Suprapubic skin (tissue), 4 donors: Measurements from ENCODE around the gene SOHLH1.

Experiments
- EP300 ChIP-seq: sonication (generic); formaldehyde crosslinking; IDR thresholded peaks from one replicate; pipeline ENCODE4 v1.6.1; 2017; ENCODE audit warnings: antibody characterized with exemption
- POLR2A ChIP-seq, 2 donors: fragments of 450-650 bp; IDR thresholded peaks; one replicate each; pipeline ENCODE4 v1.6.1; 2017; ENCODE audit warnings: antibody characterized with exemption in 2 of 2, mild to moderate bottlenecking in 2 of 2, moderate library complexity in 2 of 2
- POLR2AphosphoS5 ChIP-seq, 3 donors: sonication (generic); formaldehyde crosslinking; IDR thresholded peaks; one replicate each; pipeline ENCODE4 v1.6.1; 2017; ENCODE audit warnings: antibody characterized with exemption in 3 of 3
- TF ChIP-seq, protein P1 (sequence below), 2 donors: fragments of 200-600 bp in 1 of 2; fragments of 450-650 bp in 1 of 2; sonication (generic) in 1 of 2; IDR thresholded peaks; one replicate each; pipeline ENCODE4 v1.5.1; 2016 to 2019; ENCODE audit warnings: antibody characterized with exemption in 2 of 2, mild to moderate bottlenecking in 1 of 2, moderate library complexity in 1 of 2

DNA sequence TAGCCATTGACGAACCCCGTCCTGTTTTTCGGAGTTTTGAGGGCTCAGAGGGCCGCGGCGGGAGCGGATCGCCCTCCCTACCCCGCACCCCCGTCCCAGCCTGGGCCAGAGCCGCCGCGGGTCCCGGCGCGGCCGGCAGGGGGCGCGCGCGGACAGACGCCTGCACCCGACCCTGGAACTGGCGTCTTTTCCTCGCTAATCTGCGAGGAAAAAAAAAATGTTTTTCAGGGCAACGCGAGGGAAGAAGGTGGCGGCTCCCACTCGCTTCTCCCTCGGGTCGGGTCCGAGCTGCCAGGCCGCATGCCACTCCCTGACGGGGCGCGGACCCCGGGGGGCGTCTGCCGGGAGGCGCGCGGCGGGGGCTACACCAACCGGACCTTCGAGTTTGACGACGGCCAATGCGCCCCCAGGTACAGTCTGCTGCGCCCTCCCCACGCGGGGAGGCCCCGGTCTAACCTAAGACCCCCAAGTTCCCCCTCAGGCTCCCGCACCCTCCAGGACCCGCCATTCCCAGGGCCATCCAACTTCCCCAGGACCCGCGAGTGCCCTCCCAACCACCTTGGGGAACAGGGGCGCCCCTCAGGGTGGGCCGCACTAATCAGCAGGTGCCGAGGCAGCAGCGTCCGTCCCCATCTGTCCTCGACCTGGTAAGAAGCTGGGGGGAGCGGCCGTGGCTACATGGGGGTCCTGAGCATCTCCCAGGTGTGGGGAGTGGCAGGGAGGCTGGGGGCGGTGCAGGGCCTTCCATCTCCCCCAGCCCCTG, 2.9 kb upstream of the SOHLH1 start, which contains the start of gene KCNT1:
- TF ChIP-seq, protein P1, sequence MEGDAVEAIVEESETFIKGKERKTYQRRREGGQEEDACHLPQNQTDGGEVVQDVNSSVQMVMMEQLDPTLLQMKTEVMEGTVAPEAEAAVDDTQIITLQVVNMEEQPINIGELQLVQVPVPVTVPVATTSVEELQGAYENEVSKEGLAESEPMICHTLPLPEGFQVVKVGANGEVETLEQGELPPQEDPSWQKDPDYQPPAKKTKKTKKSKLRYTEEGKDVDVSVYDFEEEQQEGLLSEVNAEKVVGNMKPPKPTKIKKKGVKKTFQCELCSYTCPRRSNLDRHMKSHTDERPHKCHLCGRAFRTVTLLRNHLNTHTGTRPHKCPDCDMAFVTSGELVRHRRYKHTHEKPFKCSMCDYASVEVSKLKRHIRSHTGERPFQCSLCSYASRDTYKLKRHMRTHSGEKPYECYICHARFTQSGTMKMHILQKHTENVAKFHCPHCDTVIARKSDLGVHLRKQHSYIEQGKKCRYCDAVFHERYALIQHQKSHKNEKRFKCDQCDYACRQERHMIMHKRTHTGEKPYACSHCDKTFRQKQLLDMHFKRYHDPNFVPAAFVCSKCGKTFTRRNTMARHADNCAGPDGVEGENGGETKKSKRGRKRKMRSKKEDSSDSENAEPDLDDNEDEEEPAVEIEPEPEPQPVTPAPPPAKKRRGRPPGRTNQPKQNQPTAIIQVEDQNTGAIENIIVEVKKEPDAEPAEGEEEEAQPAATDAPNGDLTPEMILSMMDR (IDR thresholded peaks at IDR 0.05), result peak; percentile 26 to 99
- TF ChIP-seq POLR2A (IDR thresholded peaks at IDR 0.05), result no peak
- no peak for TF ChIP-seq POLR2AphosphoS5 (IDR thresholded peaks at IDR 0.05)
- no peak for TF ChIP-seq EP300
